Measurements from ENCODE around the gene TGFBR3L. TPM values are rescaled to one million over a fixed set of nuclear protein-coding genes. Genes with fewer than 3 reads are reported as not detected.
A peak's percentile ranks its signal among the peaks of the same experiment; 100 is the strongest.

Gene TGFBR3L
- total and polyA plus RNA-seq, 2 of the 13 experiments (the other 11 are each of a cell fraction or from before 2014, with no cell fraction given): 0.20 to 1.0 TPM

DNA sequence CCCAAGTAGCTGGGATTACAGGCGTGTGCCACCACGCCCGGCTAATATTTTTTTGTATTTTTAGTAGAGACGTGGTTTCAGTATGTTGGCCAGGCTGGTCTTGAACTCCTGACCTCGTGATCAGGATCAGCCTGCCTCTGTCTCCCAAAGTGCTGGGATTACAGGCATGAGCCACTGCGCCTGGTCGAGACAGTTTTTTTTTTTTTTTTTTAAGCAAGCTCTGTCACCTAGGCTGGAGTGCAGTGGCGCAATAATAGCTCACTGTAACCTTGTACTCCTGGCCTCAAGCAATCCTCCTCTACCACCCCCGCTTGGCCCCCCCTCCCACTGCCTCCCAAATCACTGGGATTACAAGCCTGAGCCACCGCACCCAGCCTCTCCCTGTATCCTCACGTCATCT is 17.3 kb upstream of the TGFBR3L start (continued):
- TF ChIP-seq, protein P1, sequence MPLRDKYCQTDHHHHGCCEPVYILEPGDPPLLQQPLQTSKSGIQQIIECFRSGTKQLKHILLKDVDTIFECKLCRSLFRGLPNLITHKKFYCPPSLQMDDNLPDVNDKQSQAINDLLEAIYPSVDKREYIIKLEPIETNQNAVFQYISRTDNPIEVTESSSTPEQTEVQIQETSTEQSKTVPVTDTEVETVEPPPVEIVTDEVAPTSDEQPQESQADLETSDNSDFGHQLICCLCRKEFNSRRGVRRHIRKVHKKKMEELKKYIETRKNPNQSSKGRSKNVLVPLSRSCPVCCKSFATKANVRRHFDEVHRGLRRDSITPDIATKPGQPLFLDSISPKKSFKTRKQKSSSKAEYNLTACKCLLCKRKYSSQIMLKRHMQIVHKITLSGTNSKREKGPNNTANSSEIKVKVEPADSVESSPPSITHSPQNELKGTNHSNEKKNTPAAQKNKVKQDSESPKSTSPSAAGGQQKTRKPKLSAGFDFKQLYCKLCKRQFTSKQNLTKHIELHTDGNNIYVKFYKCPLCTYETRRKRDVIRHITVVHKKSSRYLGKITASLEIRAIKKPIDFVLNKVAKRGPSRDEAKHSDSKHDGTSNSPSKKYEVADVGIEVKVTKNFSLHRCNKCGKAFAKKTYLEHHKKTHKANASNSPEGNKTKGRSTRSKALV (CRISPR knock-in tag; IDR thresholded peaks at IDR 0.05): 0 out of 2 replicates have a peak, but pooled peaks have one; percentile 36
- TF ChIP-seq HNF1B (CRISPR knock-in tag; IDR thresholded peaks at IDR 0.05): peak; percentile 55; the same call in 1 of the 2 replicates
- TF ChIP-seq MAZ (IDR thresholded peaks at IDR 0.05; ENCODE audit: borderline replicate concordance, low read depth, low read length): peak; percentile 95
- peak; percentile 53 for TF ChIP-seq MAZ (CRISPR knock-in tag; IDR thresholded peaks at IDR 0.05; ENCODE audit: low read depth)
- TF ChIP-seq HDAC2 (CRISPR knock-in tag; IDR thresholded peaks at IDR 0.05): peak; percentile 52; the same call in 1 of the 2 replicates
- peak; percentile 61; the same call in 1 of the 2 replicates for TF ChIP-seq RXRB (CRISPR knock-in tag; IDR thresholded peaks at IDR 0.05; ENCODE audit: borderline replicate concordance)
- no peak for TF ChIP-seq SOX6 (IDR thresholded peaks at IDR 0.05)
- TF ChIP-seq SOX6 (CRISPR knock-in tag; IDR thresholded peaks at IDR 0.05): peak; percentile 74
- no peak for TF ChIP-seq PCBP2 (optimal IDR thresholded peaks at IDR 0.05; ENCODE audit: low read depth, low read length, poor library complexity, severe bottlenecking)
- no peak for TF ChIP-seq ZNF678 (CRISPR knock-in tag; IDR thresholded peaks at IDR 0.05)
- no peak for TF ChIP-seq FOXA1 (IDR thresholded peaks at IDR 0.05)
- no peak for TF ChIP-seq FOXA1 (CRISPR knock-in tag; IDR thresholded peaks at IDR 0.05)
- TF ChIP-seq RCOR2 (CRISPR knock-in tag; IDR thresholded peaks at IDR 0.05): peak; percentile 75
- peak; percentile 76 for TF ChIP-seq HOXA3 (CRISPR knock-in tag; IDR thresholded peaks at IDR 0.05)
- no peak for TF ChIP-seq SIX1 (CRISPR knock-in tag; IDR thresholded peaks at IDR 0.05; ENCODE audit: borderline replicate concordance)
- TF ChIP-seq MYC (CRISPR knock-in tag; IDR thresholded peaks at IDR 0.05; ENCODE audit: borderline replicate concordance): peak; percentile 29; the same call in 1 of the 2 replicates
- TF ChIP-seq AKAP8 (CRISPR knock-in tag; IDR thresholded peaks at IDR 0.05): peak; percentile 72; the same call in 1 of the 2 replicates
- peak; percentile 50; the same call in 1 of the 2 replicates for TF ChIP-seq PHF21A (CRISPR knock-in tag; IDR thresholded peaks at IDR 0.05)
- TF ChIP-seq ZNF18 (CRISPR knock-in tag; IDR thresholded peaks at IDR 0.05; ENCODE audit: insufficient replicate concordance): peak; percentile 33
- peak; percentile 63; the same call in 1 of the 2 replicates for TF ChIP-seq HNF4G (IDR thresholded peaks at IDR 0.05; ENCODE audit: borderline replicate concordance, low read depth, low read length)
- TF ChIP-seq HNF4G (CRISPR knock-in tag; IDR thresholded peaks at IDR 0.05; ENCODE audit: borderline replicate concordance, low read depth): no peak
- peak; percentile 55; the same call in 1 of the 2 replicates for TF ChIP-seq MEF2D (CRISPR knock-in tag; IDR thresholded peaks at IDR 0.05)
- peak; percentile 92 for TF ChIP-seq PITX1 (CRISPR knock-in tag; IDR thresholded peaks at IDR 0.05)

All from HepG2 (cell line).